Sigmoid colon (tissue), 7 donors: ENCODE data around the gene PRR19. TPM values are rescaled to one million over a fixed set of nuclear protein-coding genes. Genes with fewer than 3 reads are reported as not detected.
A peak's percentile ranks its signal among the peaks of the same experiment; 100 is the strongest.

Experiments
- DNase-seq: peaks from one replicate; pipeline ENCODE4 v3.0.0-alpha.2; 2019
- H3K27ac ChIP-seq, 4 donors: fragments of 200-600 bp; sonication (generic); one replicate each; pipeline ENCODE4 v1.5.1; 2016 to 2019; ENCODE audit warnings: mild to moderate bottlenecking in 1 of 4
- H3K27me3 ChIP-seq, 3 donors: fragments of 200-600 bp; sonication (generic); one replicate each; pipeline ENCODE4 v1.5.1; 2019; ENCODE audit warnings: mild to moderate bottlenecking in 1 of 3
- H3K36me3 ChIP-seq, 4 donors: fragments of 200-600 bp; sonication (generic); one replicate each; pipeline ENCODE4 v1.5.1; 2016 to 2019
- H3K4me1 ChIP-seq, 4 donors: fragments of 200-600 bp; sonication (generic); one replicate each; pipeline ENCODE4 v1.5.1; 2017 to 2019
- H3K4me3 ChIP-seq, 4 donors: fragments of 200-600 bp; sonication (generic); one replicate each; pipeline ENCODE4 v1.5.1; 2017 to 2019; ENCODE audit warnings: mild to moderate bottlenecking in 2 of 4, moderate library complexity in 1 of 4
- H3K9me3 ChIP-seq, 4 donors: fragments of 200-600 bp in 3 of 4; sonication (generic) in 3 of 4; one replicate each; pipeline versions ENCODE4 v1.5.1 to v1.6.1; 2013 to 2019
- CTCF ChIP-seq, 4 experiments: fragments of 450-650 bp in 3 of 4; fragments of 200-600 bp in 1 of 4; IDR thresholded peaks; one replicate each; pipeline ENCODE4 v1.5.1; 2016 to 2019; ENCODE audit warnings: antibody characterized with exemption in 4 of 4, mild to moderate bottlenecking in 3 of 4, moderate library complexity in 2 of 4
- EP300 ChIP-seq, 4 donors: sonication (generic); formaldehyde crosslinking; IDR thresholded peaks; one replicate each; pipeline ENCODE4 v1.6.1; 2017; ENCODE audit warnings: antibody characterized with exemption in 4 of 4
- POLR2A ChIP-seq, 2 donors: fragments of 450-650 bp; IDR thresholded peaks; one replicate each; pipeline ENCODE4 v1.6.1; 2016; ENCODE audit warnings: antibody characterized with exemption in 2 of 2, mild to moderate bottlenecking in 2 of 2, moderate library complexity in 2 of 2
- POLR2AphosphoS5 ChIP-seq, 4 donors: sonication (generic); formaldehyde crosslinking; IDR thresholded peaks; one replicate each; pipeline ENCODE4 v1.6.1; 2017; ENCODE audit warnings: antibody characterized with exemption in 4 of 4
- WGBS, 2 donors: extraction: QIAGEN DNeasy Blood & Tissue Kit; methylation state at CpG; one replicate each; pipeline ENCODE4 v1.1.7; 2013; 5-methylcytosine and 5-hydroxymethylcytosine counted together
- intact Hi-C: fragments of 100-400 bp; cut with DNase I; formaldehyde crosslinking; loops from one replicate; pipeline ENCODE4 v1.15.1; 2023
- polyA plus RNA-seq, 3 donors: library from polyadenylated mRNA; stranded (reverse); fragments of 200-250 nt; gene quantifications; one replicate each; pipeline ENCODE4 v1.2.3, GENCODE V29; 2013
- total RNA-seq, 4 donors: library from RNA; depleted of rRNA; stranded (reverse); fragments of >200 nt; gene quantifications; one replicate each; pipeline ENCODE4 v1.1.0, GENCODE V29; 2016
- donor health status: healthy with polysubstance abuse.
- donor health status: Bipolar disorder and iron deficiency.
- donor health status: healthy.

PRR19 gene
- total and polyA plus RNA-seq, 7 donors, result 0.69 to 0.79 TPM; not detected in 5

GRCh38 chr19:42276284-42276683 is 25.6 kb upstream of the PRR19 start:
- TF ChIP-seq POLR2A (IDR thresholded peaks at IDR 0.05), result no peak
- no peak for TF ChIP-seq CTCF (IDR thresholded peaks at IDR 0.05)
- no peak for TF ChIP-seq EP300 (IDR thresholded peaks at IDR 0.05)
- no peak for TF ChIP-seq POLR2AphosphoS5 (IDR thresholded peaks at IDR 0.05)
- Histone ChIP-seq H3K9me3 (no peaks in the 10 kb centered on the region), H3K27me3 (no peaks in the 10 kb centered on the region), H3K27ac (peak overlapping the region; percentile 94 to 99 (median 96)), H3K4me1 (peaks cover 0 to 72% (median 57%) of the 10 kb centered on the region in 4 donors), H3K4me3 (no peak overlapping the region), H3K36me3 (peaks cover 16 to 34% (median 21%) of the 10 kb centered on the region in 4 donors)
- 76 to 78% methylated on average over 3 of the region's 3 CpGs for WGBS, 2 donors
- intact Hi-C loops, result no loop called here
- no peak for DNase-seq

GRCh38 chr19:42276821-42277220 is 25.1 kb upstream of the PRR19 start:
- no peak overlapping the region for H3K4me3 ChIP-seq
- intact Hi-C loops, result no loop called here
- no peaks in the 10 kb centered on the region for H3K9me3 ChIP-seq
- 91% methylated on average over 4 of the region's 4 CpGs for WGBS, 2 donors
- no peak for DNase-seq
- peaks cover 0 to 72% (median 58%) of the 10 kb centered on the region in 4 donors for H3K4me1 ChIP-seq
- peaks cover 16 to 33% (median 21%) of the 10 kb centered on the region in 4 donors for H3K36me3 ChIP-seq
- peak overlapping the region; percentile 94 to 99 (median 96) for H3K27ac ChIP-seq
- no peak for TF ChIP-seq EP300 (IDR thresholded peaks at IDR 0.05)
- TF ChIP-seq POLR2AphosphoS5 (IDR thresholded peaks at IDR 0.05), result no peak
- no peak for TF ChIP-seq POLR2A (IDR thresholded peaks at IDR 0.05)
- no peak for TF ChIP-seq CTCF (IDR thresholded peaks at IDR 0.05)
- no peaks in the 10 kb centered on the region for H3K27me3 ChIP-seq

GRCh38 chr19:42277821-42278451 is 24.0 kb upstream of the PRR19 start:
- Histone ChIP-seq H3K9me3 (no peaks in the 10 kb centered on the region), H3K4me3 (peak overlapping the region in 1 of 4 donors; percentile 7), H3K36me3 (peaks cover 12 to 22% (median 16%) of the 10 kb centered on the region in 4 donors), H3K4me1 (peaks cover 0 to 83% (median 68%) of the 10 kb centered on the region in 4 donors), H3K27me3 (no peaks in the 10 kb centered on the region), H3K27ac (peak overlapping the region; percentile 94 to 99 (median 96))
- peak; percentile 71 for DNase-seq
- TF ChIP-seq EP300 (IDR thresholded peaks at IDR 0.05) (no peak), POLR2AphosphoS5 (IDR thresholded peaks at IDR 0.05) (no peak), POLR2A (IDR thresholded peaks at IDR 0.05) (no peak), CTCF (IDR thresholded peaks at IDR 0.05) (no peak)
- intact Hi-C loops, result no loop called here
- WGBS, 2 donors, result 60 to 67% methylated on average over 10 of the region's 10 CpGs

GRCh38 chr19:42278452-42279154 is 23.3 kb upstream of the PRR19 start:
- 74 to 76% methylated on average over 5 of the region's 5 CpGs for WGBS, 2 donors
- intact Hi-C loops, result loop anchor here (1.0 kb wide), 1 partner anchor 32 kb away; no protein-coding TSS in a partner anchor
- peak; percentile 72 for DNase-seq
- Histone ChIP-seq H3K9me3 (no peaks in the 10 kb centered on the region), H3K36me3 (peaks cover 5 to 15% (median 10%) of the 10 kb centered on the region in 4 donors), H3K4me1 (peaks cover 0 to 89% (median 74%) of the 10 kb centered on the region in 4 donors), H3K4me3 (no peak overlapping the region), H3K27me3 (no peaks in the 10 kb centered on the region), H3K27ac (peak overlapping the region; percentile 94 to 99 (median 96))
- TF ChIP-seq POLR2AphosphoS5 (IDR thresholded peaks at IDR 0.05) (no peak), EP300 (IDR thresholded peaks at IDR 0.05) (no peak), CTCF (IDR thresholded peaks at IDR 0.05) (no peak), POLR2A (IDR thresholded peaks at IDR 0.05) (no peak)
